ENCODE results near the gene CAMK2D.

CAMK2D gene

DNA sequence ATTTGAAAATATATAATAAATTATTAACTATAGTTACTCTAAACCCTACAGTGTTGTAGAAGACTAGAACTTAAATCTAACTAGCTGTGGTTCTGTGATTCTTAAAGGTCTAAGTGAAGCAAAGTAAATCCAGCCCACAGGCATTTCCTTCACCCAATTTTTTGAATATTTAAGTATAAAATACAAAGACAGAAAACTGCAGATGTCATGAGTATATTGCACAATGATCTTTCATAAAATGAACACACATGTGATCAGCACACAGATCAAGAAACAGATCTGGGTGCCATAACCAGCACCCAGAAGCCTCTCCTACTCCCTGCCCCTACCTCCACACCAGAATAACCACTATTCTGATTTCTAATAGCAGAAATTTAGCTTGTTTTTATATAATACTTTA, 82.9 kb downstream of the CAMK2D start:
- peak; percentile 66 for DNase-seq

DNA sequence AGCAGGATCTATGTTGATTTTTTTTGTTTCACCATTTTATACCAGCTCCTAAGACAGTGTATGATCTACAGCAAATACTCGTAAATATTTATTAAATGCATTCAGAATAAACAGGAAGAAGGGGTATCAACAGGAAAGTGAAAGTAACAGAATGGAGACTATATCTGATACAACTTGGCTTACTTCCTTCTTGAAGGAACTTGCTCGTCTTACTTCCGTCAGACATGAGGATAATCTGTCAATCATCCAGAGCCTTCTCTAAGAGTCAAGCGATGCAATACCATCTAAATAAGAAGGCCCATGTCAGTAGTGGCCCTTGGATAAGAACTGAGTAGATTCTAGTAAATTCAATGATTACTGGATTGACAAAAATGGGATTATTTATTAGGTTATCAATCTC, 84.2 kb downstream of the CAMK2D start:
- no peak for DNase-seq

DNA sequence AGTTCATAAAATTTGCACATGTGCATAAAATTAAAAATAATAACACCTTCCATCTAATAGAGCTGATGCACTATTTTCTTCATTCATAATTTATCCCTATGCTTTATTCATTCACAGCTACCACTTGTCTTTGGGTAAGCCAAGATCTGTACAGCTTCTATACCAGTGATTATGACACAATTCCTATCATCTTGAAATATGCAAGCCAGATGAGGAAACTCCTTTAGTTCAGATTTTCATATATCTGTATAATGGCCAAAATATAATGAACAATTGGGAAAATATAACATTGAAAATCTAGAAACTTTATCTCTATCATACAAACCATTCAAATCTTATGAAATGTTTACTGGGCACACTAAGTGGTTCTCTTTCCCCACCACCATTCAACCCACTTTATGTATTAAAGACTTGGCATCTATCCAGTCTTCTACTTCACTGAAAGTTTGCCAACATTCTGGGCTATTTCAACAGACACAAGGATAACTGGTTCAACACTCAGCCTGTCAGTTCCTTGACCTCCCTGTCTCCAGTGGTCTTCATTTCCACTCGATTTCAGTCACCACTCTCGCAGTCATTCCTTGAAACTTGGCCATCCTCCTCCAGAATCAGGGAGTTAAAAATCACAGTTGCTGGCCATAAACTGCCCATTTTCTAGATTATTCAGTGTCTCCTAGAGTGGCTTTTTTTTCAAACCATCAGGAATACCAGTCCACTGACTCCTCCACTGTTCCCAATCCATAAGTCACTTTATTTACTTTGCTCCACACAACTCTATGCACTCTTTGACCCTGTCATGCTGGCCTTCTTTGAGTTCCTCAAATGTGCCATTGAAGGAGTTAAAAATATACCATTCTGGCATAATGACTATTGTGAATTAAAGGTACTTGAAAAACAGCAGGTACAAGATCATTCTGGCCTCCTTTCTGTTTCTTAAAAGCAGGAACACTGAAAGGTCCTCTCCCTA, 85.5 kb downstream of the CAMK2D start:
- DNase-seq = no peak

DNA sequence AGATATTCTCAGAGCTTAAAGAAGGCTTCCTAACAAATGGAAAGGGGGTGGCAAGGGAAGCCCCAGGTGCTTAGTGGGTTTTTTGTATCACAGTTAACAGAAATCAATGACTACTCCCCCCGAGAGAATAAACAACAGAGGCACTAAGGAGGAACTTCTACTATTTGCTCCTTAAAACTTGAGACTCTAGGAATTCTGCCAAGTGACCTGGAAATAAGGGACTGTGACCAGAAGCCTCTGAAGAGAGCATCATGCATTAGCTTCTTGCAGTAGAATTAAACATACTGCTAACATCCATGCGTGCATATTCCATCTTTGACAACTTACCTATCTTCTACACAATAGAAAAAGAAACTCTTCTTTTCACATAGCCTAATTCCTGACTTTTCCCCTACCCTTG, 86.8 kb downstream of the CAMK2D start:
- DNase-seq = no peak

- DNase-seq = no peak
These were observed 87.3 kb downstream of the CAMK2D start for GRCh38 chr4:113674251-113674650.

GRCh38 chr4:113673450-113673849, 88.1 kb downstream of the CAMK2D start:
- DNase-seq = no peak

GRCh38 chr4:113666386-113667114, 95.0 kb downstream of the CAMK2D start:
- DNase-seq = no peak

- peak; percentile 40 for DNase-seq
These were observed 96.5 kb downstream of the CAMK2D start for GRCh38 chr4:113665036-113665435.

DNA sequence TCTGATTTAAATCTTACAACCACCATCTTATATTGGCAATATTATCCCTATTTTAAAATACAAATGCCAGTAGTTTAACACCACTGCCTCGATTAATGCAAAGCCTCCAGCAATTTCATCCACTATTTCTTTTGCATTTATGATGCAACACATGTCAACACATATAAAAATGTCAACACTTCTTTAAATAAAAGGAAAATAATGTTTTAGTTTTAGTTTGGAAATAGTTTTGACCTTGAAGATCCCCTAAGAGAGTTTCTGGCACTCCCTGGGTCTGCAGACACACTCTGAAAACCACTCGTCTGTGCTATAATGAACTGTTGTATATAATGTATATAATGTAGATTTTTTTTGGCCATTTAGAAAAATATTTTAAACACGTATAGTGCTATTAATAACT, 99.0 kb downstream of the CAMK2D start:
- DNase-seq = no peak

GRCh38 chr4:113659127-113659526, 102.4 kb downstream of the CAMK2D start:
- no peak for DNase-seq

DNA sequence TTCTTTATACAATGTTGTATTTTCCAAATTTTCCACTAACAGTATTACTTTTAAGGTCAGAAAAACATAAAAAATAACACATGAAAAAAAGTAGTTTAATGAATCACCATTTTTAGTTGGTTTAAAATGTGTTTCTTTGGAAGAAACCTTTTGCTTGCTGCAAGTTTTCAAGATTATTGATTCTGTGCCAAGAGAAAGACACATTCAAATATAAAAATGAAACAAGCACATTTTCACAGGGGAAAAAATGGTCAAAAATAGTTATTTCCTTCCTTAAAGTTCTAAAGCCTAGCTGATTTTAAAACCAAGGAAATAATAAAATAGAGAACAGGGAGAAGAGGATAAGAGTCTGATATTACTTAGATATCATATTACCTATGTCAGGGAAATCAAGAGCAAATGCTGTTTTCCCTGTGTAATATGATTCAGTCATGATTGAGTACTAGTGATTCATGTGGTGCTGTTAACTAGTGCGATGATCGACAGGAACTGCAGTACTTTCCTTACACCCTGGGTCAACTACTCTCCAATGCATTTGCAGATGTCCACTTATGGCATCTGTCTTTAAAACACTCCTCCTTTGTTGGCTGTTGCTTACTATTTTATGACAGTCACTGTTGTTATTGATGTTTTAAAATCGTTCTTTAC, 103.8 kb downstream of the CAMK2D start:
- DNase-seq = peak; percentile 37

GRCh38 chr4:113653871-113654270, 107.7 kb downstream of the CAMK2D start:
- no peak for DNase-seq

DNA sequence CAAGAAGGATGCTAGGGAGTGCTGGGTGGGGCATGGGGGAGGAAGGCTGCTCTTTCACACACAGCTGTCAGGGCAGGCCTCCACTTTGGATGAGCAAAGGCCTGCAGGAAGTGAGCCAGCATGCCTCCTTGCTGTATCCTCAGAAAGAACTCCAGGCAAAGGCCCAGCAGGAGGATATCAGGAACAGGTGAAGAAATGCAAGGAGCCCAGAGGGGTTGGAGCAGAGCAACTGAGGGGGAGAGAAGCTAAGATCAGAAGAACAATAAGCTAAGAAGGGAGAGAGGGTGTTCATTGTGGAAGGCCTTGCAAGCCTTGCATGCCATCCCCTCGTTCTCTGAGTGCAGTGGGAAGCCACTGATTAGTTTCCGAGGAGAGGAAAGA, 115.1 kb downstream of the CAMK2D start:
- DNase-seq = peak; percentile 17

- peak; percentile 46 for DNase-seq
These were observed 115.6 kb downstream of the CAMK2D start for GRCh38 chr4:113645771-113646441.

DNA sequence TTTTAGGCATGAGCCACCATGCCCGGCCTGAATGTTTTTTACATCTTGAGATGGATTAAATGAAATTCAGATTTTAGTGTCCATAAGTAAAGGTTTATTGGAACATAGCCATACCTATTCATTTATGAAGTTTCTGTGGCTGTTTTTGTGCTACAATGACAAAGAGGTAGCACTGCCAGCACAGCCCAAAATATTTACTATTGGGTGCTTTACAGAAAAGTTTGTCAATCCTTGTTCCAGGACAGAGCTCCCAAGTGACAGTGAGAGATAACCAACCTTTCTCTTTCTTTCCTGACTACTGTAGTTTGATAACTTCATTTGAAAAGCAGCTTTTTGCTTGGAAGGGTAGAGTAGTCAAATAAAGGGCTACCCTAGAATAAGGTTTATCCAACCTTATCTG, 116.2 kb downstream of the CAMK2D start:
- DNase-seq = no peak

DNA sequence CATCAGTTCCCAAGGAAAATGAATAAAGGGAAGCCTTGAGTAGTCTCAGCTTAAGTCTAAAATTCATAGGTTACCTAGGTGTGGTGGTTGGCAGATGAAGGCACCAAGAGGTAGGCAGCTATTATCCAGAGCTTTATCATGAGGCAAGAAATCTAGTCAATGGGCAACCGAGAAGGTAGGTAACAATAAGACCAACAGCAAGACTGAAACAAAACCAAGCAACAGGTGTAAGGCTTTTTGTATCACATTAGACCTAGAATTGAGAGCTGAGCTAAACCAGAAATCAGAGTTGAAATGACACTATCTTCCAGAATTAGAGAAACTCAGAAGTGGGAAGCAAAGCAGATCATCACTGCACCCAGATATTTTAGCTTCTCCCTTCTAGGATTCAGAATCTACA, 117.1 kb downstream of the CAMK2D start:
- no peak for DNase-seq

GRCh38 chr4:113643505-113643904, 118.0 kb downstream of the CAMK2D start:
- DNase-seq = no peak

DNA sequence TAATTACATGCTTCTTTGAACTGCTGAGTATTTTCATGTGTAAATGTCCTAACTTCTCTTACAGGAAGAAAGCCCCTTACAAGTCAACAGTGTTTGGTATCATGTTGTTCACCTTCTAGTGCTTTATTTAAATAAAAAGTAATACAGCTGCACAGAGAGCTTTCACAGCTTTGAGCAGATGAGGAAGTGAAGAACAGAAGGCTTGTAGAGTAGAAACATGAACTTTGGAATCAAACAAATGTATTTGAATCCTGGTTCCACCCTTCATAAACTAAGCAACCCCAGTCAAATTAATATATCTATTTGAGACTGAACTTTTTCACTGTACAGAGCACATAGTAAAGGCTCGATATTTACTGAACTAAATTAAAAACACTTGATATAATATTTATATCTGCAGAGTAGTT, 120.5 kb downstream of the CAMK2D start:
- no peak for DNase-seq

- DNase-seq = no peak
These were observed 122.2 kb downstream of the CAMK2D start for GRCh38 chr4:113639326-113639725.

- no peak for DNase-seq
These were observed 123.0 kb downstream of the CAMK2D start for GRCh38 chr4:113638562-113638832.

DNA sequence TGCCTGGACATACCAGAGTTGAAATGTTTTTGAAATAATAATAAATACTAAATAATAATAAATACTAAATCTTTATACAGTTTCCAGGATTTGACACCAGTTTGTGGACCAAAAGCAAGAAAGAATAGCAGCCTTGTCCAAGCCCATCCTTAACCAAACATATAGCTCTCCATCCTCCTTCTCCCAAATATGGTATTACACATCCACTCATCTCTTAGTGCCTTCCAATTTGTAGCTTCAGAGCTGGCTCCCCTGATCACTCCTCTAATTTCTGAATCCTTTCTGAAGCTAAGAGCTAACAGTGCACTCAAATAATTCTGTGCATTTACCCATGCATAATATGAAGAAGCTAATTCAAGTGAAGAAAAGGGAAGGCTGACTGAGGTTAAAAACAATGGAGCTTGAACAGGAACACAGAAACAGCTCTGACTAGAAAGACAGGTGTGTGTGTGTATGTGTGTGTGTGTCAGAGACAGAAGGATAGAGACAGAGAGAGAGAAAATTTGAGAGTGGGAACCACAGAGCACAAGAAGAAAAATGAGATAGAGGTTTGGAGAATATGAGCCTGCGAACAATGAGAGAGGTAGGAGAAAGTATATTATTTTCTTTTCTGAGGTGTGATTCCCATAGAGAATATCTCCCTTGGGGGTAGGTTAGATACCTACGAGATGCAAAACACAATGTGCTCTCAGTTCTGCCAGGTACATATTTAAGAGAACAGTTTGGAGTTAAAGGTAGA, 123.5 kb downstream of the CAMK2D start:
- no peak for DNase-seq

GRCh38 chr4:113637363-113637762, 124.2 kb downstream of the CAMK2D start:
- peak; percentile 55 for DNase-seq

All from fibroblast of skin of scalp (primary cell).